ENCODE results near the gene FAM78B.
A peak's percentile ranks its signal among the peaks of the same experiment; 100 is the strongest.

The FAM78B gene

GRCh38 chr1:166155108-166155507, 11.7 kb downstream of the FAM78B start:
- DNase-seq (ENCODE audit: low read depth, low spot score), result no peak
- H3K4me3 ChIP-seq (ENCODE audit: low read depth, low read length), result no peak overlapping the region
- no peak for TF ChIP-seq CTCF (IDR thresholded peaks at IDR 0.05; ENCODE audit: low read depth, low read length)
- in situ Hi-C loops (cut with HindIII; ENCODE audit: low sequenced_read_pairs), result no loop called here

- DNase-seq (ENCODE audit: low read depth, low spot score), result no peak
These were observed 13.1 kb downstream of the FAM78B start for GRCh38 chr1:166153525-166154314.

GRCh38 chr1:166152978-166153377, 13.8 kb downstream of the FAM78B start:
- in situ Hi-C loops (cut with HindIII; ENCODE audit: low sequenced_read_pairs), result no loop called here
- no peak for TF ChIP-seq CTCF (IDR thresholded peaks at IDR 0.05; ENCODE audit: low read depth, low read length)
- no peak for DNase-seq (ENCODE audit: low read depth, low spot score)

More at GRCh38 chr1:166153525-166154314, 13.1 kb downstream of the FAM78B start:
- TF ChIP-seq CTCF (IDR thresholded peaks at IDR 0.05; ENCODE audit: low read depth, low read length), result no peak
- in situ Hi-C loops (cut with HindIII; ENCODE audit: low sequenced_read_pairs), result no loop called here
- no peak overlapping the region for H3K4me3 ChIP-seq (ENCODE audit: low read depth, low read length)

GRCh38 chr1:166151804-166152203, 15.0 kb downstream of the FAM78B start:
- no peak overlapping the region for H3K4me3 ChIP-seq (ENCODE audit: low read depth, low read length)
- in situ Hi-C loops (cut with HindIII; ENCODE audit: low sequenced_read_pairs), result no loop called here
- no peak for TF ChIP-seq CTCF (IDR thresholded peaks at IDR 0.05; ENCODE audit: low read depth, low read length)
- no peak for DNase-seq (ENCODE audit: low read depth, low spot score)

More at GRCh38 chr1:166152978-166153377, 13.8 kb downstream of the FAM78B start:
- no peak overlapping the region for H3K4me3 ChIP-seq (ENCODE audit: low read depth, low read length)

- TF ChIP-seq CTCF (IDR thresholded peaks at IDR 0.05; ENCODE audit: low read depth, low read length), result no peak
- in situ Hi-C loops (cut with HindIII; ENCODE audit: low sequenced_read_pairs), result no loop called here
- peak; percentile 23 for DNase-seq (ENCODE audit: low read depth, low spot score)
- no peak overlapping the region for H3K4me3 ChIP-seq (ENCODE audit: low read depth, low read length)
These were observed 21.3 kb downstream of the FAM78B start for GRCh38 chr1:166145499-166145898.

GRCh38 chr1:166141969-166142368, 24.8 kb downstream of the FAM78B start:
- H3K4me3 ChIP-seq (ENCODE audit: low read depth, low read length), result no peak overlapping the region
- TF ChIP-seq CTCF (IDR thresholded peaks at IDR 0.05; ENCODE audit: low read depth, low read length), result no peak
- in situ Hi-C loops (cut with HindIII; ENCODE audit: low sequenced_read_pairs), result no loop called here
- DNase-seq (ENCODE audit: low read depth, low spot score), result no peak

Measured in astrocyte of the spinal cord (primary cell).